Measurements from ENCODE around the gene C5orf63. TPM values are rescaled to one million over a fixed set of nuclear protein-coding genes. Genes with fewer than 3 reads are reported as not detected.

Gene C5orf63
- total and polyA plus RNA-seq, 2 of the 13 experiments (the other 11 are each of a cell fraction or from before 2014, with no cell fraction given) = 7.9 to 8.8 TPM

GRCh38 chr5:127111112-127111511 lies 37.8 kb upstream of the C5orf63 start:
- FAIRE-seq (no peak), ATAC-seq (no peak), DNase-seq (ENCODE audit: low spot score) (no peak)
- Histone ChIP-seq H3K4me3 (replicated peaks in 1 of 3; ENCODE audit: insufficient read depth in 1 of 3, low read depth in 2 of 3, low read length in 3 of 3) (no peak overlapping the region), H3K4me1 (ENCODE audit: insufficient read depth, low read length) (0 out of 2 replicates have a peak, but pooled peaks cover 7% of the 10 kb centered on the region), H3K79me2 (ENCODE audit: insufficient read depth, low read length) (no peaks in the 10 kb centered on the region), H3K36me3 (replicated peaks in 1 of 2; ENCODE audit: control insufficient read depth in 1 of 2, insufficient read depth in 2 of 2, low read length in 2 of 2) (no peaks in the 10 kb centered on the region), H3K27me3 (ENCODE audit: control insufficient read depth in 1 of 2, insufficient read depth in 2 of 2, low read length in 2 of 2) (0 out of 5 replicates have a peak, but pooled peaks cover 0 to 7% of the 10 kb centered on the region in 2 experiments), H3K4me2 (ENCODE audit: low read depth, low read length) (no peak overlapping the region), H4K20me1 (ENCODE audit: insufficient read depth, low read length) (no peaks in the 10 kb centered on the region), H3K27ac (ENCODE audit: extremely low read length, insufficient read depth, low read length) (no peak overlapping the region), H3K9me3 (ENCODE audit: low read length) (no peaks in the 10 kb centered on the region; the same call in 1 of the 2 replicates), H2AFZ (ENCODE audit: low read length) (no peak overlapping the region), H3K9ac (ENCODE audit: insufficient read depth, low read depth, low read length) (no peak overlapping the region)
- in situ Hi-C loops (cut with HindIII; ENCODE audit: extremely low pct_ligation_motif_present, low pct_unique_long_range_greater_than_20kb) (no loop called here), intact Hi-C loops (cut with micrococcal nuclease; ENCODE audit: unreplicated experiment) (no loop called here)
- BruUV-seq (replicated peaks) = no TSS peak
- ChIA-PET CTCF (ENCODE audit: low intra/inter-chr PET ratio, low total read pairs) (no interaction called here), POLR2A (no interaction called here)
- 13% methylated on average over 2 of the region's 2 CpGs for WGBS (ENCODE audit: low lambda C conversion rate)
- TF ChIP-seq SKI (IDR thresholded peaks at IDR 0.05; ENCODE audit: partially characterized antibody) (no peak), KAT8 (CRISPR knock-in tag; IDR thresholded peaks at IDR 0.05) (no peak), HOXA3 (CRISPR knock-in tag; IDR thresholded peaks at IDR 0.05) (no peak), ZNF296 (CRISPR knock-in tag; conservative IDR thresholded peaks at IDR 0.05) (no peak), SUZ12 (IDR thresholded peaks at IDR 0.05; ENCODE audit: low read depth, low read length) (no peak), ZNF776 (CRISPR knock-in tag; IDR thresholded peaks at IDR 0.05) (no peak), ZNF737 (CRISPR knock-in tag; IDR thresholded peaks at IDR 0.05; ENCODE audit: borderline replicate concordance) (no peak), EHMT2 (IDR thresholded peaks at IDR 0.05; ENCODE audit: borderline replicate concordance, low read depth, low read length) (no peak), MIER2 (CRISPR knock-in tag; IDR thresholded peaks at IDR 0.05) (no peak), ZNF329 (CRISPR knock-in tag; IDR thresholded peaks at IDR 0.05; ENCODE audit: low read depth) (no peak), PHF5A (CRISPR knock-in tag; IDR thresholded peaks at IDR 0.05; ENCODE audit: low read depth, unreplicated experiment) (no peak), ZNF333 (CRISPR knock-in tag; IDR thresholded peaks at IDR 0.05; ENCODE audit: borderline replicate concordance) (no peak), SP1 (IDR thresholded peaks at IDR 0.05) (no peak), SP1 (CRISPR knock-in tag; IDR thresholded peaks at IDR 0.05) (no peak), ZMYM2 (CRISPR knock-in tag; IDR thresholded peaks at IDR 0.05) (no peak), ONECUT2 (CRISPR knock-in tag; IDR thresholded peaks at IDR 0.05) (no peak), RARG (CRISPR knock-in tag; IDR thresholded peaks at IDR 0.05; ENCODE audit: low read depth) (no peak)
